Left ventricle myocardium inferior (tissue), 1 donor: ENCODE measurements around the gene GLCCI1. TPM values are rescaled to one million over a fixed set of nuclear protein-coding genes. Genes with fewer than 3 reads are reported as not detected.
"Not testable (repeated sequence)": the region's sequence is repeated elsewhere in the genome, so short reads cannot be mapped to it uniquely, and the experiment has no call there.

Experiments used
- DNase-seq: peaks from one replicate; pipeline ENCODE4 v3.0.0-alpha.2; 2020
- H3K27ac ChIP-seq: fragments of 200-600 bp; replicated peaks from 2 replicates; pipeline ENCODE4 v1.8.0; 2021
- H3K27me3 ChIP-seq: fragments of 200-600 bp; 2 replicates; pipeline ENCODE4 v1.8.0; 2021; ENCODE audit warnings: low read depth
- H3K36me3 ChIP-seq: fragments of 200-600 bp; 2 replicates; pipeline ENCODE4 v1.8.0; 2021
- H3K4me1 ChIP-seq: fragments of 200-600 bp; 2 replicates; pipeline ENCODE4 v1.8.0; 2021
- H3K4me3 ChIP-seq: fragments of 200-600 bp; 2 replicates; pipeline ENCODE4 v1.8.0; 2021; ENCODE audit warnings: mild to moderate bottlenecking, moderate library complexity
- H3K9me3 ChIP-seq: fragments of 200-600 bp; replicated peaks from 2 replicates; pipeline ENCODE4 v1.8.0; 2021
- intact Hi-C: fragments of 100-400 bp; cut with micrococcal nuclease; formaldehyde crosslinking; loops from one replicate; pipeline ENCODE4 v1.11.0; 2022
- total RNA-seq: library from RNA; stranded (reverse); fragmentation: NEBNext Ultra II Directional; extraction: Animal tissue kit (Norgen Biotek cat#: 25700); gene quantifications from one replicate; pipeline ENCODE4 v1.2.1, GENCODE V29; 2021
- TF ChIP-seq, protein P1 (sequence below): fragments of 200-600 bp; IDR thresholded peaks from 2 replicates; pipeline ENCODE4 v1.8.0; 2021; ENCODE audit warnings: antibody characterized with exemption, mild to moderate bottlenecking, borderline replicate concordance
- donor health status: DM: no; HTN: yes; CAD: no; lungs with severe emphysema.

Gene GLCCI1
- total RNA-seq, 1 donor from 2014 or later, result 5.8 TPM

- Histone ChIP-seq H3K27ac (no peak overlapping the region), H3K9me3 (no peaks in the 10 kb centered on the region), H3K4me3 (no peak overlapping the region), H3K36me3 (peaks cover 11% of the 10 kb centered on the region), H3K4me1 (no peaks in the 10 kb centered on the region), H3K27me3 (no peaks in the 10 kb centered on the region)
- TF ChIP-seq, protein P1, sequence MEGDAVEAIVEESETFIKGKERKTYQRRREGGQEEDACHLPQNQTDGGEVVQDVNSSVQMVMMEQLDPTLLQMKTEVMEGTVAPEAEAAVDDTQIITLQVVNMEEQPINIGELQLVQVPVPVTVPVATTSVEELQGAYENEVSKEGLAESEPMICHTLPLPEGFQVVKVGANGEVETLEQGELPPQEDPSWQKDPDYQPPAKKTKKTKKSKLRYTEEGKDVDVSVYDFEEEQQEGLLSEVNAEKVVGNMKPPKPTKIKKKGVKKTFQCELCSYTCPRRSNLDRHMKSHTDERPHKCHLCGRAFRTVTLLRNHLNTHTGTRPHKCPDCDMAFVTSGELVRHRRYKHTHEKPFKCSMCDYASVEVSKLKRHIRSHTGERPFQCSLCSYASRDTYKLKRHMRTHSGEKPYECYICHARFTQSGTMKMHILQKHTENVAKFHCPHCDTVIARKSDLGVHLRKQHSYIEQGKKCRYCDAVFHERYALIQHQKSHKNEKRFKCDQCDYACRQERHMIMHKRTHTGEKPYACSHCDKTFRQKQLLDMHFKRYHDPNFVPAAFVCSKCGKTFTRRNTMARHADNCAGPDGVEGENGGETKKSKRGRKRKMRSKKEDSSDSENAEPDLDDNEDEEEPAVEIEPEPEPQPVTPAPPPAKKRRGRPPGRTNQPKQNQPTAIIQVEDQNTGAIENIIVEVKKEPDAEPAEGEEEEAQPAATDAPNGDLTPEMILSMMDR, result no peak
- DNase-seq, result no peak
- intact Hi-C loops, result no loop called here
Measured at GRCh38 chr7:8085420-8085819, 116.8 kb downstream of the GLCCI1 start.

DNA sequence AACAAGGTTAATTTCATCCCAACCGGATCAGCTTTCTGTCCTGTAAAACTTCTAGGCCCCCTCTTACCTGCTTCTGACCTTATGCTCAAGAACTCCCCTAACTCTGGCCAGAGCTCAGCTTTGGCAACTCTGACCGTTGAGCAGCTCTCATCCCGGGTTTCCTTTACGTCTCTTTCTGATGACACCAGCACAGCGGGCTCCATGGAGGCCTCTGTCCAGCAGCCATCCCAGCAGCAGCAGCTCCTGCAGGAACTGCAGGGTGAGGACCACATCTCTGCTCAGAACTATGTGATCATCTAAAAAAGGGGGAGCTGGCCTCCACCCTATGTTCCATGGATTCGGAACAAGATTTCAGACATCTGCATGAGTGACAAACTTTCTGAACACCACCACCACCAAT lies 117.6 kb downstream of the GLCCI1 start:
- Histone ChIP-seq H3K4me1 (no peaks in the 10 kb centered on the region), H3K27me3 (no peaks in the 10 kb centered on the region), H3K9me3 (no peaks in the 10 kb centered on the region), H3K36me3 (peaks cover 11% of the 10 kb centered on the region), H3K27ac (no peak overlapping the region), H3K4me3 (no peak overlapping the region)
- TF ChIP-seq, protein P1, result no peak
- no peak for DNase-seq
- intact Hi-C loops, result no loop called here

GRCh38 chr7:8089036-8089780 lies 120.6 kb downstream of the GLCCI1 start:
- H3K27me3 ChIP-seq, result no peaks in the 10 kb centered on the region

DNA sequence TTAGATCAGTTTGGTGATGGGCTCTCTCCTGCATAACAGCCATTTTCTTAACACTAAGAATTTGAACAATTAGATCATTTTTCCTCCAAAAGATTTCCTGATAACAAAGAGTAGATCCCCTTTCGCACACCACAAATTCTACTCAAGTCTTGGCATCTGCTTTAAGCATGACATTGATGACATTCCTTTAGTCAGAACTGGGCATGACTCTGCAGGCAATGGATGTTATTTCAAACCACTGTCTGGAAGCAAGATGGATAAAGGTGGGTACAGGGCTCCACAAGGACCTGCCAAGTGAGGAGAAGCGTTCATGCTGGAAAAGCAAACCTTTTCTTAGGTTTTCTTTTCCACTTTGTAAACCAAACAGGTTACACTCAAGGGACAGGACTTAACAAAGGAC lies 123.5 kb downstream of the GLCCI1 start:
- intact Hi-C loops, result no loop called here
- H3K36me3 ChIP-seq, result no peaks in the 10 kb centered on the region

More at GRCh38 chr7:8089036-8089780, 120.6 kb downstream of the GLCCI1 start:
- peaks cover 11% of the 10 kb centered on the region for H3K36me3 ChIP-seq
- H3K9me3 ChIP-seq, result no peaks in the 10 kb centered on the region
- no peak overlapping the region for H3K4me3 ChIP-seq
- H3K4me1 ChIP-seq, result no peaks in the 10 kb centered on the region
- no peak overlapping the region for H3K27ac ChIP-seq
- TF ChIP-seq, protein P1, result no peak
- no peak for DNase-seq
- intact Hi-C loops, result no loop called here

GRCh38 chr7:8094164-8095140 lies 125.9 kb downstream of the GLCCI1 start:
- TF ChIP-seq, protein P1, result no peak
- Histone ChIP-seq H3K4me3 (no peak overlapping the region), H3K27ac (no peak overlapping the region), H3K4me1 (no peaks in the 10 kb centered on the region), H3K36me3 (no peaks in the 10 kb centered on the region), H3K27me3 (no peaks in the 10 kb centered on the region), H3K9me3 (peaks cover 10% of the 10 kb centered on the region)
- no peak for DNase-seq
- intact Hi-C loops, result no loop called here

More for the DNA sequence above, 123.5 kb downstream of the GLCCI1 start:
- TF ChIP-seq, protein P1, result no peak
- H3K27ac ChIP-seq, result no peak overlapping the region
- no peaks in the 10 kb centered on the region for H3K9me3 ChIP-seq
- H3K4me1 ChIP-seq, result no peaks in the 10 kb centered on the region
- no peak for DNase-seq
- no peaks in the 10 kb centered on the region for H3K27me3 ChIP-seq
- H3K4me3 ChIP-seq, result no peak overlapping the region

- intact Hi-C loops, DNase-seq, H3K36me3 ChIP-seq, H3K27ac ChIP-seq, H3K4me1 ChIP-seq, H3K4me3 ChIP-seq, H3K27me3 ChIP-seq: not testable (repeated sequence)
- peaks cover 29% of the 10 kb centered on the region for H3K9me3 ChIP-seq
Measured at GRCh38 chr7:8101292-8101691, 132.7 kb downstream of the GLCCI1 start.
